GM21786 (cell line): ENCODE results near the gene ASCC1.
"Not testable (repeated sequence)": the region's sequence is repeated elsewhere in the genome, so short reads cannot be mapped to it uniquely, and the experiment has no call there.

Source experiments
- ATAC-seq: cut with Tn5 transposase; IDR thresholded peaks from one replicate; pipeline ENCODE4 v1.9.1; 2021; ENCODE audit not compliant: unreplicated experiment

The ASCC1 gene

GRCh38 chr10:72127571-72127970, 88.5 kb downstream of the ASCC1 start:
- no peak for ATAC-seq

GRCh38 chr10:72126872-72127232, 89.2 kb downstream of the ASCC1 start:
- no peak for ATAC-seq

- no peak for ATAC-seq
Observed at GRCh38 chr10:72126184-72126871, 89.7 kb downstream of the ASCC1 start.

- ATAC-seq = no peak
Observed at GRCh38 chr10:72124989-72125388, 91.1 kb downstream of the ASCC1 start.

GRCh38 chr10:72124381-72124780, 91.7 kb downstream of the ASCC1 start:
- ATAC-seq = no peak

- ATAC-seq = no peak
Observed at GRCh38 chr10:72123616-72124015, 92.5 kb downstream of the ASCC1 start.

- no peak for ATAC-seq
Observed at GRCh38 chr10:72122221-72122620, 93.9 kb downstream of the ASCC1 start.

- ATAC-seq = no peak
Observed at GRCh38 chr10:72121389-72121788, 94.7 kb downstream of the ASCC1 start.

- no peak for ATAC-seq
Observed at GRCh38 chr10:72116372-72116771, 99.7 kb downstream of the ASCC1 start.

GRCh38 chr10:72114706-72115450, 101.2 kb downstream of the ASCC1 start:
- ATAC-seq = no peak

- ATAC-seq = no peak
Observed at GRCh38 chr10:72110673-72111401, 105.2 kb downstream of the ASCC1 start.

GRCh38 chr10:72109636-72110157, 106.4 kb downstream of the ASCC1 start:
- no peak for ATAC-seq

- ATAC-seq = no peak
Observed at GRCh38 chr10:72108830-72109635, 107.0 kb downstream of the ASCC1 start.

GRCh38 chr10:72108004-72108370, 108.1 kb downstream of the ASCC1 start:
- ATAC-seq = not testable (repeated sequence)

GRCh38 chr10:72107325-72108003, 108.6 kb downstream of the ASCC1 start:
- no peak for ATAC-seq

GRCh38 chr10:72106896-72107295, 109.2 kb downstream of the ASCC1 start:
- ATAC-seq = no peak

- no peak for ATAC-seq
Observed at GRCh38 chr10:72106154-72106849, 109.8 kb downstream of the ASCC1 start.

- no peak for ATAC-seq
Observed at GRCh38 chr10:72105710-72106109, 110.4 kb downstream of the ASCC1 start.

GRCh38 chr10:72105098-72105475, 111.0 kb downstream of the ASCC1 start:
- no peak for ATAC-seq
